Lower leg skin (tissue), 3 donors: ENCODE measurements around the gene CCSER1.
"Not testable (repeated sequence)": the region's sequence is repeated elsewhere in the genome, so short reads cannot be mapped to it uniquely, and the experiment has no call there.

Experiments
- CTCF ChIP-seq, 3 donors: fragments of 450-650 bp; IDR thresholded peaks; one replicate each; pipeline ENCODE4 v1.5.1; 2016; ENCODE audit warnings: antibody characterized with exemption in 3 of 3, mild to moderate bottlenecking in 3 of 3, moderate library complexity in 2 of 3
- POLR2A ChIP-seq, 2 donors: fragments of 450-650 bp; IDR thresholded peaks; one replicate each; pipeline ENCODE4 v1.6.1; 2016 to 2017; ENCODE audit warnings: antibody characterized with exemption in 2 of 2, mild to moderate bottlenecking in 1 of 2, moderate library complexity in 1 of 2

- TF ChIP-seq POLR2A, CTCF (IDR thresholded peaks at IDR 0.05): not testable (repeated sequence)
Observed at GRCh38 chr4:91268481-91268880, 1141.3 kb downstream of the CCSER1 start.
